CD14-positive monocyte (primary cell): ENCODE results near the gene HDAC7. TPM values are rescaled to one million over a fixed set of nuclear protein-coding genes. Genes with fewer than 3 reads are reported as not detected.

ENCODE experiments used
- DNase-seq, 3 donors: peaks; one replicate each; pipeline ENCODE4 v3.0.0-alpha.2; 2011 to 2022
- H2AFZ ChIP-seq: 2 replicates; pipeline ENCODE4 v1.6.0; 2012; ENCODE audit warnings: mild to moderate bottlenecking, low read depth, low read length, inconsistent platforms; ENCODE audit not compliant: insufficient read depth, poor library complexity, severe bottlenecking
- H3K27ac ChIP-seq, 2 donors: 1 replicate in 1 of 2; 2 replicates in 1 of 2; pipeline ENCODE4 v1.5.1; 2012 to 2013; ENCODE audit warnings: low read length in 2 of 2, control low read depth in 1 of 2, inconsistent platforms in 1 of 2, low read depth in 1 of 2, mild to moderate bottlenecking in 1 of 2
- H3K27me3 ChIP-seq, 2 donors: one replicate each; pipeline versions ENCODE4 v1.6.0 to v1.6.1; 2011 to 2013; ENCODE audit warnings: low read length in 2 of 2; ENCODE audit not compliant: control insufficient read depth in 2 of 2, insufficient read depth in 2 of 2
- H3K36me3 ChIP-seq, 2 donors: replicated peaks in 1 of 2; 1 replicate in 1 of 2; 2 replicates in 1 of 2; pipeline versions ENCODE4 v1.5.1 to v1.6.1; 2012 to 2013; ENCODE audit warnings: low read length in 2 of 2, control low read depth in 1 of 2, inconsistent platforms in 1 of 2, mild to moderate bottlenecking in 1 of 2; ENCODE audit not compliant: insufficient read depth in 2 of 2, control insufficient read depth in 1 of 2
- H3K4me1 ChIP-seq, 2 donors: 1 replicate in 1 of 2; 2 replicates in 1 of 2; pipeline versions ENCODE4 v1.5.1 to v1.6.1; 2012 to 2013; ENCODE audit warnings: low read length in 2 of 2, control low read depth in 1 of 2, inconsistent platforms in 1 of 2, mild to moderate bottlenecking in 1 of 2, moderate library complexity in 1 of 2; ENCODE audit not compliant: insufficient read depth in 2 of 2, control insufficient read depth in 1 of 2
- H3K4me2 ChIP-seq: replicated peaks from 2 replicates; pipeline ENCODE3; 2012; ENCODE audit warnings: low read length, moderate library complexity, mild to moderate bottlenecking; ENCODE audit not compliant: poor library complexity, severe bottlenecking; ENCODE audit errors: extremely low read depth
- H3K4me3 ChIP-seq, 3 experiments: fragments of 200-600 bp in 1 of 3; sonication (generic) in 1 of 3; replicated peaks in 1 of 3; 1 replicate in 2 of 3; 2 replicates in 1 of 3; pipeline ENCODE4 v1.5.1; 2011 to 2013; ENCODE audit warnings: low read length in 3 of 3, mild to moderate bottlenecking in 3 of 3, control low read depth in 2 of 3, low read depth in 2 of 3, inconsistent platforms in 1 of 3, moderate library complexity in 1 of 3
- H3K79me2 ChIP-seq: 2 replicates; pipeline ENCODE4 v1.6.0; 2012; ENCODE audit warnings: mild to moderate bottlenecking, control low read depth, inconsistent platforms, low read length, moderate library complexity; ENCODE audit not compliant: insufficient read depth
- H3K9ac ChIP-seq: 2 replicates; pipeline ENCODE4 v1.6.0; 2017; ENCODE audit warnings: low read length, mild to moderate bottlenecking; ENCODE audit not compliant: insufficient read depth, poor library complexity, severe bottlenecking
- H3K9me3 ChIP-seq, 2 donors: replicated peaks in 1 of 2; 1 replicate in 1 of 2; 2 replicates in 1 of 2; pipeline versions ENCODE4 v1.5.1 to v1.6.1; 2012 to 2013; ENCODE audit warnings: low read length in 2 of 2, control low read depth in 1 of 2; ENCODE audit not compliant: control insufficient read depth in 1 of 2, insufficient read depth in 1 of 2
- H4K20me1 ChIP-seq: 2 replicates; pipeline ENCODE4 v1.6.0; 2012; ENCODE audit warnings: mild to moderate bottlenecking, low read length, control low read depth, moderate library complexity; ENCODE audit not compliant: insufficient read depth
- H3K27ac Mint-ChIP-seq, 7 donors: one replicate each; pipeline ENCODE4 v1.8.0; 2020; ENCODE audit warnings: mild to moderate bottlenecking in 7 of 7, mixed read lengths in 7 of 7, moderate library complexity in 6 of 7, inconsistent platforms in 2 of 7
- H3K27me3 Mint-ChIP-seq, 3 donors: one replicate each; pipeline ENCODE4 v1.8.0; 2021 to 2022; ENCODE audit warnings: low read depth in 3 of 3, mild to moderate bottlenecking in 3 of 3, mixed read lengths in 3 of 3, moderate library complexity in 3 of 3, inconsistent platforms in 1 of 3
- H3K36me3 Mint-ChIP-seq, 2 donors: one replicate each; pipeline ENCODE4 v1.8.0; 2020; ENCODE audit warnings: mixed read lengths in 2 of 2, inconsistent platforms in 1 of 2, mild to moderate bottlenecking in 1 of 2
- H3K4me1 Mint-ChIP-seq: one replicate; pipeline ENCODE4 v1.8.0; 2020; ENCODE audit warnings: mild to moderate bottlenecking, mixed read lengths
- H3K4me3 Mint-ChIP-seq, 2 donors: one replicate each; pipeline ENCODE4 v1.8.0; 2020; ENCODE audit warnings: mild to moderate bottlenecking in 2 of 2, mixed read lengths in 2 of 2, moderate library complexity in 1 of 2
- H3K9me3 Mint-ChIP-seq, 7 donors: one replicate each; pipeline ENCODE4 v1.8.0; 2020 to 2022; ENCODE audit warnings: mixed read lengths in 7 of 7, mild to moderate bottlenecking in 6 of 7, moderate library complexity in 6 of 7, inconsistent platforms in 2 of 7
- WGBS: methylation state at CpG from one replicate; pipeline ENCODE4 v1.1.5; 2013; ENCODE audit warnings: missing lambda C conversion rate; ENCODE audit not compliant: insufficient coverage; 5-methylcytosine and 5-hydroxymethylcytosine counted together
- intact Hi-C, 2 donors: fragments of 100-400 bp; cut with micrococcal nuclease; formaldehyde crosslinking; loops; one replicate each; pipeline versions ENCODE4 v1.15.0 to v1.15.1; 2023
- polyA plus RNA-seq, 3 donors: library from polyadenylated mRNA; depleted of rRNA in 1 of 3; unstranded in 2 of 3; stranded (reverse) in 1 of 3; fragments of 300-500 nt in 2 of 3; fragments of >200 nt in 1 of 3; fragmentation: Illumina TruSeq in 2 of 3; gene quantifications; 1 replicate in 2 of 3; 2 replicates in 1 of 3; pipeline ENCODE4 v1.2.3, GENCODE V29; 2012 to 2021
- TF ChIP-seq, protein P1 (sequence below): fragments of 200-600 bp; IDR thresholded peaks from one replicate; pipeline ENCODE4 v1.8.0; 2022; ENCODE audit warnings: antibody characterized with exemption, mild to moderate bottlenecking

The HDAC7 gene
- polyA plus RNA-seq, 3 donors, result 5.9 to 79.2 (median 8.4) TPM

DNA sequence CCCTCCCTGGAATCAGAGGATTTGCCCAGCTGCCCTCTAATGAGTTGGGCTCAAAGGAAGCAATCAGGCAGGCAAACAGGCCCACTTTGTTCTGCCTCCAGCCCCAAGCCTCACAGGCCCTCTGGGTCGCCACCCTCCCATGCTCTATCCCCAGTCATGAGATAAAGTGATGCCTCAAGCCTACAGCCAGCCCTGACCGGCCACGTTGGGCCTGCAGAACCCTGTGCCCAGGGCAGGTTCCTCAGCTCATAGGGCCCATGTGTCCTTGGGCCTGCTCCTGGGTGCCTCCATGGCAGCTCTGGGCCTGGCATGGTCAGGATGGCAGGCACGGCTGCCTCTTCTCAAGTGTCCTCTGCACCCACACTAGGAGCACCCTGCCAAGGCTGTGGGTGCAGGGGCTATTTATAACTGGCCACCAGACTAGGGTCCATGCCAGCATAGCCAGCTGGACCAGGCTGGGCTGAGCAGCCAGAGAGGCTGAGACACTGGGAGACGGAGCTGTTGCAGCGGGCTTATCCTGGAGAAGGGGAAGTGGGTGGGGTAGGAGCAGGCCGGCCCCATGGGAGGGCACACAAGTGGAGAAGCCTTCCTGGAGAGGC, 20.2 kb downstream of the HDAC7 start:
- no peaks in the 10 kb centered on the region for H3K27me3 ChIP-seq
- no peak overlapping the region for H2AFZ ChIP-seq
- H3K9me3 ChIP-seq, result no peaks in the 10 kb centered on the region
- peaks cover 40 to 58% of the 10 kb centered on the region in 2 donors for H3K36me3 Mint-ChIP-seq
- intact Hi-C loops, result no loop called here
- H3K27ac ChIP-seq, result peak overlapping the region in 1 of 2 donors; percentile 25
- peaks cover 40 to 59% of the 10 kb centered on the region in 2 donors for H3K36me3 ChIP-seq
- H3K27ac Mint-ChIP-seq, result peak overlapping the region in 3 of 7 donors; percentile 15 to 43 (median 20)
- peak overlapping the region; percentile 18 for H3K4me2 ChIP-seq
- H3K4me1 Mint-ChIP-seq, result peaks cover 52% of the 10 kb centered on the region
- peak in 1 of 3 donors; percentile 29 for DNase-seq
- peaks cover 51% of the 10 kb centered on the region in 2 donors for H3K4me1 ChIP-seq
- H3K27me3 Mint-ChIP-seq, result peaks cover 0 to 1% (median 0%) of the 10 kb centered on the region in 3 donors
- H3K9me3 Mint-ChIP-seq, result peaks cover 0 to 2% (median 0%) of the 10 kb centered on the region in 7 donors
- peaks cover 58% of the 10 kb centered on the region for H3K79me2 ChIP-seq
- TF ChIP-seq, protein P1, sequence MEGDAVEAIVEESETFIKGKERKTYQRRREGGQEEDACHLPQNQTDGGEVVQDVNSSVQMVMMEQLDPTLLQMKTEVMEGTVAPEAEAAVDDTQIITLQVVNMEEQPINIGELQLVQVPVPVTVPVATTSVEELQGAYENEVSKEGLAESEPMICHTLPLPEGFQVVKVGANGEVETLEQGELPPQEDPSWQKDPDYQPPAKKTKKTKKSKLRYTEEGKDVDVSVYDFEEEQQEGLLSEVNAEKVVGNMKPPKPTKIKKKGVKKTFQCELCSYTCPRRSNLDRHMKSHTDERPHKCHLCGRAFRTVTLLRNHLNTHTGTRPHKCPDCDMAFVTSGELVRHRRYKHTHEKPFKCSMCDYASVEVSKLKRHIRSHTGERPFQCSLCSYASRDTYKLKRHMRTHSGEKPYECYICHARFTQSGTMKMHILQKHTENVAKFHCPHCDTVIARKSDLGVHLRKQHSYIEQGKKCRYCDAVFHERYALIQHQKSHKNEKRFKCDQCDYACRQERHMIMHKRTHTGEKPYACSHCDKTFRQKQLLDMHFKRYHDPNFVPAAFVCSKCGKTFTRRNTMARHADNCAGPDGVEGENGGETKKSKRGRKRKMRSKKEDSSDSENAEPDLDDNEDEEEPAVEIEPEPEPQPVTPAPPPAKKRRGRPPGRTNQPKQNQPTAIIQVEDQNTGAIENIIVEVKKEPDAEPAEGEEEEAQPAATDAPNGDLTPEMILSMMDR, result no peak
- H3K4me3 Mint-ChIP-seq, result peak overlapping the region in 1 of 2 donors; percentile 51
- WGBS, result 57% methylated on average over 7 of the region's 7 CpGs
- peaks cover 69% of the 10 kb centered on the region for H4K20me1 ChIP-seq
- peak overlapping the region; percentile 33 for H3K9ac ChIP-seq
- H3K4me3 ChIP-seq, result no peak overlapping the region

GRCh38 chr12:47798382-47798948, 21.2 kb downstream of the HDAC7 start:
- intact Hi-C loops, result no loop called here
- Mint-ChIP-seq H3K9me3 (peaks cover 0 to 2% (median 0%) of the 10 kb centered on the region in 7 donors), H3K4me3 (no peak overlapping the region), H3K27ac (no peak overlapping the region), H3K36me3 (peaks cover 48 to 60% of the 10 kb centered on the region in 2 donors), H3K27me3 (peaks cover 0 to 1% (median 0%) of the 10 kb centered on the region in 3 donors), H3K4me1 (peaks cover 42% of the 10 kb centered on the region)
- peaks cover 43 to 44% of the 10 kb centered on the region in 2 donors for H3K4me1 ChIP-seq
- H3K27ac ChIP-seq, result no peak overlapping the region
- no peak overlapping the region for H3K4me2 ChIP-seq
- peaks cover 48% of the 10 kb centered on the region for H3K79me2 ChIP-seq
- H2AFZ ChIP-seq, result no peak overlapping the region
- no peak overlapping the region for H3K4me3 ChIP-seq
- no peak for DNase-seq
- no peaks in the 10 kb centered on the region for H3K27me3 ChIP-seq
- TF ChIP-seq, protein P1, result no peak
- no peaks in the 10 kb centered on the region for H3K9me3 ChIP-seq
- H3K36me3 ChIP-seq, result peaks cover 50 to 61% of the 10 kb centered on the region in 2 donors
- 100% methylated on average over 12 of the region's 17 CpGs for WGBS
- no peak overlapping the region for H3K9ac ChIP-seq
- H4K20me1 ChIP-seq, result peaks cover 73% of the 10 kb centered on the region
